ENCODE data around the gene MTHFSD.

Gene MTHFSD

DNA sequence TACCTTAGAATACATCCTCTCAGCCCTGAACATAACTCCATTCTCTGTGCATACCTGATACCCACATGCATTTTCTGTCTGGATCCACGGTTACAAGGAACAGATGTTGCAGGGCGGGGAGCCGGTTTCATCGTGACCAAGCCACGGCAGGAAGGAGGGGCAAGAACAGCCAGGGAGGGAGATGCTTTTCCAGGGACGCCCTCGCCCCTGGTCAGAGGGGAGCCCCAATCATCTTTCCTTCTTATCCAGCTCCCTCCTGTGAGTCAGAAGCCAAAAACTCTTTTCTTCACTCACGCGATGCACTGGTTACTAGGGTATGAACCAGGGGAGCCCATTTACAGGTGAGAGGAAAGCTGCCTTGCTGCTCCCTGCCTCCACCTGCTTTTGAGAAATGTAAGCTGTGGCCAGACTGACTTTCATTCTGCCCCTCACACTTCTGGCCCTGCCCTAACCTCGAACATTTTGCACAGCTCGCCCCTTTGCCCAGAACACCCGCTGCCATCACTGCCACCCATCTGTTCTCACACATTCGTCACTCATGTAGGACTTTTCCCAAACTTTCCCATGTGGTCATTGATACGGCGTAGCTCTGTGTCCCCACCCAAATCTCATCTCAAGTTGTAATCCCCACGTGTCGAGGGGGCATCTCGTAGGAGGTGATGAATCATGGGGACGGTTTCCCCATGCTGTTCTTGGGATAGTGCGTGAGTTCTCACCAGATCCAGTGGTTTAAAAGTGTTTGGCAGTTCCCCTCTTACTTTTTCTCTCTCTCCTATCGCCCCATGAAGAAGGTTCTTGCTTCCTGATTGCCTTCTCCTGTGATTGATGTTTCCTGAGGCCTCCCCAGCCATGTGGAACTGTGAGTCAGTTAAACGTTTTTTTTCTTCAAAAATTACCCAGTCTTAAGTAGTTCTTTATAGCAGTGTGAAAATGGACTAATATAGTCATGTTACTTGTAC, 43.9 kb upstream of the MTHFSD start:
- Histone ChIP-seq H3K79me2 (ENCODE audit: control insufficient read depth, insufficient read depth, low read length, poor library complexity) (no peaks in the 10 kb centered on the region), H3K27ac (ENCODE audit: low read depth, low read length) (no peak overlapping the region), H2AFZ (ENCODE audit: insufficient read depth, low read length, poor library complexity) (no peak overlapping the region), H3K27me3 (ENCODE audit: insufficient read depth, low read length) (no peaks in the 10 kb centered on the region), H3K4me2 (ENCODE audit: low read length) (no peak overlapping the region), H4K91ac (ENCODE audit: low read depth, low read length) (no peak overlapping the region), H3K18ac (ENCODE audit: low read length) (no peak overlapping the region), H3K9me3 (ENCODE audit: insufficient read depth, low read depth, low read length) (peaks cover 2% of the 10 kb centered on the region), H3K79me1 (ENCODE audit: low read length) (no peaks in the 10 kb centered on the region), H2BK12ac (ENCODE audit: low read length) (no peak overlapping the region), H3K4ac (ENCODE audit: low read depth, low read length) (no peak overlapping the region), H3K36me3 (ENCODE audit: control insufficient read depth in 1 of 2, insufficient read depth in 2 of 2, low read length in 2 of 2) (no peaks in the 10 kb centered on the region), H4K8ac (ENCODE audit: low read depth, low read length) (no peak overlapping the region), H3K9ac (ENCODE audit: low read length) (no peak overlapping the region), H3K23ac (ENCODE audit: low read length) (no peak overlapping the region), H2AK5ac (ENCODE audit: low read length) (no peak overlapping the region), H4K12ac (ENCODE audit: low read depth, low read length) (no peak overlapping the region), H3K14ac (ENCODE audit: low read length) (no peak overlapping the region), H3K4me1 (ENCODE audit: control insufficient read depth in 1 of 2, insufficient read depth in 2 of 2, low read length in 2 of 2) (no peaks in the 10 kb centered on the region), H2BK5ac (ENCODE audit: low read depth, low read length, poor library complexity) (no peak overlapping the region), H2BK120ac (ENCODE audit: insufficient read depth, low read length, poor library complexity) (no peak overlapping the region), H3K4me3 (ENCODE audit: low read depth, low read length) (no peak overlapping the region)
- DNase-seq, result peak in 1 of 2 donors; percentile 18
- no CpG with 5 or more reads among the region's 22 CpGs for WGBS (ENCODE audit: extremely low coverage, insufficient coverage, insufficient read length)

GRCh38 chr16:86597880-86598606, 43.0 kb upstream of the MTHFSD start:
- Histone ChIP-seq H3K4me1 (ENCODE audit: control insufficient read depth in 1 of 2, insufficient read depth in 2 of 2, low read length in 2 of 2) (no peaks in the 10 kb centered on the region), H3K18ac (ENCODE audit: low read length) (no peak overlapping the region), H2BK5ac (ENCODE audit: low read depth, low read length, poor library complexity) (no peak overlapping the region), H4K8ac (ENCODE audit: low read depth, low read length) (no peak overlapping the region), H2BK120ac (ENCODE audit: insufficient read depth, low read length, poor library complexity) (no peak overlapping the region), H3K23ac (ENCODE audit: low read length) (no peak overlapping the region), H4K91ac (ENCODE audit: low read depth, low read length) (no peak overlapping the region), H3K79me1 (ENCODE audit: low read length) (no peaks in the 10 kb centered on the region), H3K4me2 (ENCODE audit: low read length) (no peak overlapping the region), H3K4me3 (ENCODE audit: low read depth, low read length) (no peak overlapping the region), H4K12ac (ENCODE audit: low read depth, low read length) (no peak overlapping the region), H3K79me2 (ENCODE audit: control insufficient read depth, insufficient read depth, low read length, poor library complexity) (no peaks in the 10 kb centered on the region), H3K4ac (ENCODE audit: low read depth, low read length) (no peak overlapping the region), H2AK5ac (ENCODE audit: low read length) (no peak overlapping the region), H3K27me3 (ENCODE audit: insufficient read depth, low read length) (no peaks in the 10 kb centered on the region), H2AFZ (ENCODE audit: insufficient read depth, low read length, poor library complexity) (no peak overlapping the region), H3K36me3 (ENCODE audit: control insufficient read depth in 1 of 2, insufficient read depth in 2 of 2, low read length in 2 of 2) (no peaks in the 10 kb centered on the region), H3K27ac (ENCODE audit: low read depth, low read length) (no peak overlapping the region), H3K9me3 (ENCODE audit: insufficient read depth, low read depth, low read length) (peaks cover 2% of the 10 kb centered on the region), H2BK12ac (ENCODE audit: low read length) (no peak overlapping the region), H3K14ac (ENCODE audit: low read length) (no peak overlapping the region), H3K9ac (ENCODE audit: low read length) (no peak overlapping the region)
- WGBS (ENCODE audit: extremely low coverage, insufficient coverage, insufficient read length), result no CpG with 5 or more reads among the region's 7 CpGs
- no peak for DNase-seq

DNA sequence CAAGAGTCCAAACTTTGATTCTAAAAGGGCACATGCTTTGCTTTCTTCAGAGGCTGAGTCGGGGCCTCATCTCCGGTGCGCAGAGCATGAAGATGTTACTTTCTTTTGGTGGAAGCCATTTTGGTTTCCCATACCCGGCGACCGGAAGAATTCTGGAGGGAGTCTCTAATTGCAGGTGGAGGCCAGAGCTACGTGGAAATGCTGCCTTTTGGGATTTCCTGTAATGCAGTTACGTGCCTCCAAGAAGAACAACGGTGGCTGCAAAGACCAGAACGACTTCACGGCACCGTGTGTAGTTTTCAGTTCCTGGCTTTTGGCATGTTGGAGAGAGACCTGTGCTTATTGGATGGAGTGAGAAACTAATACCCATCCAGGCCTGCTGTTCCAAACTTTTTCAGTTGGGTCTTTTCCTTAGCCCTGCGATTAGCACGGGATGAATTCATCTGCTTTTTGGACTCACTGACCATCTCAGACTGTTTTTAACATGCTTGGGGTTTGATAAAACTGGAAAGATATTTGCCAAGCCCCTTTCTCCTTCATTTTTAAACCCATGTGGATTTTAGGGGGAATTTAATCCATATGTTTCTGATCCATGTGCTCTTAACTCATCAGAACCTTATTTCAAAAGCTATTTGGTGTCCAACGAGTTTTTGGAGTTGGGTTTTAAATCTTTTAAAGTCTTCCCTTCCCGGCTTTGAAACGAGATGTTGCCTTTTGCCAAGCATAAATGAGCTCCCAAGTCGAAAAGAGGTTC, 42.3 kb upstream of the MTHFSD start:
- Histone ChIP-seq H3K18ac (ENCODE audit: low read length) (no peak overlapping the region), H3K4me3 (ENCODE audit: low read depth, low read length) (no peak overlapping the region), H3K23ac (ENCODE audit: low read length) (no peak overlapping the region), H4K8ac (ENCODE audit: low read depth, low read length) (no peak overlapping the region), H4K12ac (ENCODE audit: low read depth, low read length) (no peak overlapping the region), H3K36me3 (ENCODE audit: control insufficient read depth in 1 of 2, insufficient read depth in 2 of 2, low read length in 2 of 2) (no peaks in the 10 kb centered on the region), H2BK5ac (ENCODE audit: low read depth, low read length, poor library complexity) (no peak overlapping the region), H3K9ac (ENCODE audit: low read length) (no peak overlapping the region), H3K27me3 (ENCODE audit: insufficient read depth, low read length) (no peaks in the 10 kb centered on the region), H3K4me1 (ENCODE audit: control insufficient read depth in 1 of 2, insufficient read depth in 2 of 2, low read length in 2 of 2) (no peaks in the 10 kb centered on the region), H3K79me2 (ENCODE audit: control insufficient read depth, insufficient read depth, low read length, poor library complexity) (no peaks in the 10 kb centered on the region), H3K14ac (ENCODE audit: low read length) (no peak overlapping the region), H2BK120ac (ENCODE audit: insufficient read depth, low read length, poor library complexity) (no peak overlapping the region), H3K79me1 (ENCODE audit: low read length) (no peaks in the 10 kb centered on the region), H3K27ac (ENCODE audit: low read depth, low read length) (no peak overlapping the region), H2AFZ (ENCODE audit: insufficient read depth, low read length, poor library complexity) (no peak overlapping the region), H3K4me2 (ENCODE audit: low read length) (no peak overlapping the region), H2AK5ac (ENCODE audit: low read length) (no peak overlapping the region), H2BK12ac (ENCODE audit: low read length) (no peak overlapping the region), H4K91ac (ENCODE audit: low read depth, low read length) (no peak overlapping the region), H3K4ac (ENCODE audit: low read depth, low read length) (no peak overlapping the region), H3K9me3 (ENCODE audit: insufficient read depth, low read depth, low read length) (peaks cover 2% of the 10 kb centered on the region)
- DNase-seq, result no peak
- no CpG with 5 or more reads among the region's 18 CpGs for WGBS (ENCODE audit: extremely low coverage, insufficient coverage, insufficient read length)

- Histone ChIP-seq H3K9ac (ENCODE audit: low read length) (no peak overlapping the region), H2AFZ (ENCODE audit: insufficient read depth, low read length, poor library complexity) (no peak overlapping the region), H4K91ac (ENCODE audit: low read depth, low read length) (no peak overlapping the region), H3K23ac (ENCODE audit: low read length) (no peak overlapping the region), H3K4me3 (ENCODE audit: low read depth, low read length) (no peak overlapping the region), H3K27me3 (ENCODE audit: insufficient read depth, low read length) (no peaks in the 10 kb centered on the region), H3K79me2 (ENCODE audit: control insufficient read depth, insufficient read depth, low read length, poor library complexity) (no peaks in the 10 kb centered on the region), H3K18ac (ENCODE audit: low read length) (no peak overlapping the region), H2AK5ac (ENCODE audit: low read length) (no peak overlapping the region), H3K36me3 (ENCODE audit: control insufficient read depth in 1 of 2, insufficient read depth in 2 of 2, low read length in 2 of 2) (no peaks in the 10 kb centered on the region), H3K4ac (ENCODE audit: low read depth, low read length) (no peak overlapping the region), H2BK5ac (ENCODE audit: low read depth, low read length, poor library complexity) (no peak overlapping the region), H2BK120ac (ENCODE audit: insufficient read depth, low read length, poor library complexity) (no peak overlapping the region), H3K14ac (ENCODE audit: low read length) (no peak overlapping the region), H3K27ac (ENCODE audit: low read depth, low read length) (no peak overlapping the region), H3K79me1 (ENCODE audit: low read length) (no peaks in the 10 kb centered on the region), H4K12ac (ENCODE audit: low read depth, low read length) (no peak overlapping the region), H3K4me1 (ENCODE audit: control insufficient read depth in 1 of 2, insufficient read depth in 2 of 2, low read length in 2 of 2) (no peaks in the 10 kb centered on the region), H4K8ac (ENCODE audit: low read depth, low read length) (no peak overlapping the region), H2BK12ac (ENCODE audit: low read length) (no peak overlapping the region), H3K9me3 (ENCODE audit: insufficient read depth, low read depth, low read length) (no peaks in the 10 kb centered on the region), H3K4me2 (ENCODE audit: low read length) (no peak overlapping the region)
- no CpG with 5 or more reads among the region's 10 CpGs for WGBS (ENCODE audit: extremely low coverage, insufficient coverage, insufficient read length)
- no peak for DNase-seq
Observed at GRCh38 chr16:86595983-86596605, 41.1 kb upstream of the MTHFSD start.

All from trophoblast cell (in vitro differentiated cells and primary cell).